Measurements from ENCODE around the gene LTA. TPM values are rescaled to one million over a fixed set of nuclear protein-coding genes. Genes with fewer than 3 reads are reported as not detected.

Gene LTA
- total RNA-seq, 1 experiment from 2014 or later, result 0.72 TPM

DNA sequence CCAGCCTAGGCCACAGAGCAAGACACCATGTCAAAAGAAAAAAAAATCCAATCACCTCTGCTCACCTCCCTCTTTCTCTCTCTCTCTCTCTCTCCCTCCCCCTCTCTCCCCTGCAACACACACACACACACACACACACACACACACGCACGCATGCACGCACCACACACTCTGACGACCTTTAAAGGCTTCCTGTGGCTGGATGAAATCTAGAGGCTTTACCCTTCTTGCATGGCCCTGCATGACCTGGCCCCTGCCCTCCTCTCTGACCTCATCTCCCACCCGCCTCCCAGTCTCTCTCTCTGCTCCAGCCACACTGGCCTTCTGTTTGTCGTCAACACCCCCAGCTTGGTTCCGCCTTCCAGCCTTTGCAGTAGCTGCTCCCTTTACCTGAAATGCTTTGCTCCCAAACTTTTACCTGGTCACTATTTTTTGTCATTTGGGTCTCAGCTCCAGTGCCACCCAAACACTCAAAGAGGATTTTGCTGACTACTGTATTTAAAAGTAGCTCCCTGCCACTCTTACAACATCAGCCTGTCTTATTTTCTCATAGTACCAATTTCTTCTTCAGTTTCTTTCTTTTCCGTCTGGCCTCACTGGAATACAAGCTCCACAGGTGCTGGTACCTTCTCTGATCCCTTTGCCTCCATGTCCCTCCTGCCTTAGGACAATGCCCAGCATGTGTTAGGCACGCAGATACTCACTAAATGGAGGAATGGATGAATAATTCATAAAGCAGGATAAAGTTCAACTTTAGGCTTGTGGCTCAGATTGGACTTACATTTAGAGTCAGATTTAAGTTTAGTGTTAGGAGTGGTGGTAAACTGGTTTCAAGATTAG, 4.3 kb upstream of the LTA start:
- BruUV-seq (replicated peaks), result no TSS peak
- no peaks in the 10 kb centered on the region for H3K27me3 ChIP-seq (ENCODE audit: control insufficient read depth, insufficient read depth, low read length)
- no peak for ATAC-seq
- no peak for TF ChIP-seq CTCF (IDR thresholded peaks at IDR 0.05)
- no peak for TF ChIP-seq POLR2AphosphoS5 (IDR thresholded peaks at IDR 0.05; ENCODE audit: low read depth, low read length)
- TF ChIP-seq REST (IDR thresholded peaks at IDR 0.05; ENCODE audit: insufficient read depth in 1 of 2, low read depth in 2 of 2, low read length in 1 of 2), result no peak
- TF ChIP-seq SIN3A (IDR thresholded peaks at IDR 0.05; ENCODE audit: borderline replicate concordance, insufficient read depth, low read depth, low read length), result no peak
- TF ChIP-seq TCF7L2 (IDR thresholded peaks at IDR 0.05; ENCODE audit: low read depth, low read length), result no peak
- H3K4me3 ChIP-seq (ENCODE audit: low read depth in 2 of 2, low read length in 2 of 2), result no peak overlapping the region
- intact Hi-C loops (cut with micrococcal nuclease; ENCODE audit: unreplicated experiment) (no loop called here), in situ Hi-C loops (cut with HindIII; ENCODE audit: low pct_unique_long_range_greater_than_20kb, low sequenced_read_pairs) (no loop called here)
- POLR2A ChIA-PET, result no interaction called here
- DNase-seq (ENCODE audit: low read depth, low spot score), result no peak
- CTCF ChIA-PET, result no interaction called here
- H3K27ac ChIP-seq (ENCODE audit: low read length), result no peak overlapping the region
- H3K9me3 ChIP-seq (ENCODE audit: control insufficient read depth, insufficient read depth, low read depth, low read length), result no peaks in the 10 kb centered on the region
- no peaks in the 10 kb centered on the region for H3K36me3 ChIP-seq (ENCODE audit: control insufficient read depth, insufficient read depth, low read length)
- no peaks in the 10 kb centered on the region for H3K4me1 ChIP-seq (ENCODE audit: control insufficient read depth, insufficient read depth, low read length)

GRCh38 chr6:31568537-31568961, 3.5 kb upstream of the LTA start:
- no peak for TF ChIP-seq TCF7L2 (IDR thresholded peaks at IDR 0.05; ENCODE audit: low read depth, low read length)
- no peak for TF ChIP-seq CTCF (IDR thresholded peaks at IDR 0.05)
- no peak for TF ChIP-seq SIN3A (IDR thresholded peaks at IDR 0.05; ENCODE audit: borderline replicate concordance, insufficient read depth, low read depth, low read length)
- no peak for TF ChIP-seq REST (IDR thresholded peaks at IDR 0.05; ENCODE audit: insufficient read depth in 1 of 2, low read depth in 2 of 2, low read length in 1 of 2)
- TF ChIP-seq POLR2AphosphoS5 (IDR thresholded peaks at IDR 0.05; ENCODE audit: low read depth, low read length), result no peak
- H3K4me1 ChIP-seq (ENCODE audit: control insufficient read depth, insufficient read depth, low read length), result no peaks in the 10 kb centered on the region
- no peaks in the 10 kb centered on the region for H3K36me3 ChIP-seq (ENCODE audit: control insufficient read depth, insufficient read depth, low read length)
- no peak for ATAC-seq
- no peak overlapping the region for H3K27ac ChIP-seq (ENCODE audit: low read length)
- BruUV-seq (replicated peaks), result no TSS peak
- no peak overlapping the region for H3K4me3 ChIP-seq (ENCODE audit: low read depth in 2 of 2, low read length in 2 of 2)
- ChIA-PET POLR2A (no interaction called here), CTCF (no interaction called here)
- no peak for DNase-seq (ENCODE audit: low read depth, low spot score)
- no peaks in the 10 kb centered on the region for H3K27me3 ChIP-seq (ENCODE audit: control insufficient read depth, insufficient read depth, low read length)
- H3K9me3 ChIP-seq (ENCODE audit: control insufficient read depth, insufficient read depth, low read depth, low read length), result no peaks in the 10 kb centered on the region
- intact Hi-C loops (cut with micrococcal nuclease; ENCODE audit: unreplicated experiment), result no loop called here
- in situ Hi-C loops (cut with HindIII; ENCODE audit: low pct_unique_long_range_greater_than_20kb, low sequenced_read_pairs), result no loop called here

All from Panc1 (cell line).